ENCODE measurements around the gene VPS8.

DNA sequence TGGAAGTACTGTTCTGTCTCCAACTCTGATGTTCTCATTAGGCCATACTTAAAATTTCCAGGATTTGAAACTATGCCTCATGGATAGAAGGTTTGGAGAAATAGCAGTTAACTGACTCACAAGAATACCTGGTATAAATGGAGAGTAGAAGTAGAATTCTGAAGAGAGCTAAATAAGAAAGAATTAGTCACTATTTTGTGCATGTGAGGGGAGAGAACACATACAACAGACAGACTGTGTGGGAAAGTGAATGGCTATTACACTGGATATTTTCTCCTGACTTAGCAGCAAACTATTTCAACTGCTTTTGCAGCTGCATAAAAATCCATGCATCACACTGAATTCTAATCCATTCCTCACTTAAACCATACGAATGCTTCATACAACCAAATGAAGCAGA is 269.6 kb downstream of the VPS8 start:
- no peak for TF ChIP-seq POLR2AphosphoS5 (IDR thresholded peaks at IDR 0.05; ENCODE audit: low read depth)
- no peak for TF ChIP-seq GABPA (IDR thresholded peaks at IDR 0.05; ENCODE audit: low read depth)
